IPS-20b (cell line): ENCODE measurements around the gene RHO.

Experiments used
- H3K27ac ChIP-seq: one replicate; pipeline ENCODE4 v1.5.1; 2013; ENCODE audit warnings: low read length
- H3K27me3 ChIP-seq: 2 replicates; pipeline ENCODE4 v1.6.1; 2013; ENCODE audit warnings: mild to moderate bottlenecking, low read length, inconsistent platforms; ENCODE audit not compliant: insufficient read depth
- H3K36me3 ChIP-seq: 2 replicates; pipeline ENCODE4 v1.6.1; 2013; ENCODE audit warnings: low read depth, mild to moderate bottlenecking, inconsistent platforms, low read length, moderate library complexity; ENCODE audit not compliant: insufficient read depth
- H3K4me1 ChIP-seq: 2 replicates; pipeline ENCODE4 v1.6.1; 2013; ENCODE audit warnings: mild to moderate bottlenecking, control low read depth, inconsistent platforms, low read length, moderate library complexity; ENCODE audit not compliant: insufficient read depth
- H3K4me3 ChIP-seq: 2 replicates; pipeline ENCODE4 v1.5.1; 2013; ENCODE audit warnings: mild to moderate bottlenecking, low read length, inconsistent platforms
- H3K9ac ChIP-seq: 2 replicates; pipeline ENCODE4 v1.6.1; 2013; ENCODE audit warnings: low read depth, mild to moderate bottlenecking, inconsistent platforms, low read length, moderate library complexity
- H3K9me3 ChIP-seq: 2 replicates; pipeline ENCODE4 v1.6.1; 2013; ENCODE audit warnings: mild to moderate bottlenecking, low read depth, low read length, inconsistent platforms; ENCODE audit not compliant: insufficient read depth

The RHO gene

GRCh38 chr3:129549805-129550204 lies 21.4 kb downstream of the RHO start:
- Histone ChIP-seq H3K36me3 (no peaks in the 10 kb centered on the region), H3K9me3 (no peaks in the 10 kb centered on the region), H3K27ac (no peak overlapping the region), H3K4me1 (no peaks in the 10 kb centered on the region), H3K9ac (no peak overlapping the region; the same call in 1 of the 2 replicates), H3K27me3 (no peaks in the 10 kb centered on the region), H3K4me3 (no peak overlapping the region)

GRCh38 chr3:129552287-129553050 lies 24.0 kb downstream of the RHO start:
- Histone ChIP-seq H3K9ac (no peak overlapping the region), H3K9me3 (no peaks in the 10 kb centered on the region), H3K27ac (no peak overlapping the region), H3K4me3 (no peak overlapping the region), H3K4me1 (peaks cover 9% of the 10 kb centered on the region; the same call in 1 of the 2 replicates), H3K36me3 (no peaks in the 10 kb centered on the region), H3K27me3 (no peaks in the 10 kb centered on the region)

GRCh38 chr3:129553171-129553570 lies 24.7 kb downstream of the RHO start:
- H3K27ac ChIP-seq = no peak overlapping the region
- peaks cover 9% of the 10 kb centered on the region; the same call in 1 of the 2 replicates for H3K4me1 ChIP-seq
- H3K9me3 ChIP-seq = no peaks in the 10 kb centered on the region
- no peaks in the 10 kb centered on the region for H3K36me3 ChIP-seq
- no peak overlapping the region for H3K9ac ChIP-seq
- no peak overlapping the region for H3K4me3 ChIP-seq
- no peaks in the 10 kb centered on the region for H3K27me3 ChIP-seq

- Histone ChIP-seq H3K9me3 (no peaks in the 10 kb centered on the region), H3K4me3 (no peak overlapping the region), H3K27me3 (no peaks in the 10 kb centered on the region), H3K27ac (no peak overlapping the region), H3K4me1 (peaks cover 9% of the 10 kb centered on the region; the same call in 1 of the 2 replicates), H3K36me3 (no peaks in the 10 kb centered on the region), H3K9ac (no peak overlapping the region)
Observed at GRCh38 chr3:129553719-129554118, 25.3 kb downstream of the RHO start.

GRCh38 chr3:129554356-129555152 lies 26.1 kb downstream of the RHO start:
- Histone ChIP-seq H3K36me3 (no peaks in the 10 kb centered on the region), H3K27me3 (no peaks in the 10 kb centered on the region), H3K4me1 (peaks cover 9% of the 10 kb centered on the region; the same call in 1 of the 2 replicates), H3K9ac (no peak overlapping the region), H3K9me3 (no peaks in the 10 kb centered on the region), H3K4me3 (no peak overlapping the region), H3K27ac (no peak overlapping the region)

GRCh38 chr3:129555153-129555550 lies 26.7 kb downstream of the RHO start:
- peaks cover 9% of the 10 kb centered on the region; the same call in 1 of the 2 replicates for H3K4me1 ChIP-seq
- no peak overlapping the region for H3K9ac ChIP-seq
- no peak overlapping the region for H3K27ac ChIP-seq

GRCh38 chr3:129555616-129556357 lies 27.3 kb downstream of the RHO start:
- H3K27ac ChIP-seq = no peak overlapping the region
- H3K4me1 ChIP-seq = peaks cover 13% of the 10 kb centered on the region

More at GRCh38 chr3:129555153-129555550, 26.7 kb downstream of the RHO start:
- no peak overlapping the region for H3K4me3 ChIP-seq
- no peaks in the 10 kb centered on the region for H3K9me3 ChIP-seq
- H3K27me3 ChIP-seq = no peaks in the 10 kb centered on the region
- no peaks in the 10 kb centered on the region for H3K36me3 ChIP-seq

GRCh38 chr3:129556358-129556695 lies 27.9 kb downstream of the RHO start:
- H3K36me3 ChIP-seq = no peaks in the 10 kb centered on the region
- H3K9ac ChIP-seq = no peak overlapping the region
- H3K27ac ChIP-seq = no peak overlapping the region
- no peaks in the 10 kb centered on the region for H3K9me3 ChIP-seq
- no peak overlapping the region for H3K4me3 ChIP-seq
- peaks cover 13% of the 10 kb centered on the region for H3K4me1 ChIP-seq
- no peaks in the 10 kb centered on the region for H3K27me3 ChIP-seq

More at GRCh38 chr3:129555616-129556357, 27.3 kb downstream of the RHO start:
- Histone ChIP-seq H3K36me3 (no peaks in the 10 kb centered on the region), H3K4me3 (no peak overlapping the region), H3K27me3 (no peaks in the 10 kb centered on the region), H3K9ac (no peak overlapping the region), H3K9me3 (no peaks in the 10 kb centered on the region)

- no peaks in the 10 kb centered on the region for H3K36me3 ChIP-seq
- no peak overlapping the region for H3K27ac ChIP-seq
- H3K27me3 ChIP-seq = no peaks in the 10 kb centered on the region
- no peak overlapping the region for H3K4me3 ChIP-seq
- peaks cover 13% of the 10 kb centered on the region for H3K4me1 ChIP-seq
- H3K9me3 ChIP-seq = no peaks in the 10 kb centered on the region
- H3K9ac ChIP-seq = no peak overlapping the region
Observed at GRCh38 chr3:129556890-129557547, 28.6 kb downstream of the RHO start.

- Histone ChIP-seq H3K27ac (no peak overlapping the region), H3K9ac (no peak overlapping the region), H3K27me3 (no peaks in the 10 kb centered on the region), H3K9me3 (no peaks in the 10 kb centered on the region), H3K4me1 (peaks cover 13% of the 10 kb centered on the region), H3K4me3 (no peak overlapping the region), H3K36me3 (peaks cover 4% of the 10 kb centered on the region; the same call in 1 of the 2 replicates)
Observed at GRCh38 chr3:129557548-129557894, 29.1 kb downstream of the RHO start.

- Histone ChIP-seq H3K4me1 (peaks cover 13% of the 10 kb centered on the region), H3K27me3 (no peaks in the 10 kb centered on the region), H3K27ac (no peak overlapping the region), H3K36me3 (peaks cover 7% of the 10 kb centered on the region; the same call in 1 of the 2 replicates), H3K9ac (no peak overlapping the region), H3K9me3 (no peaks in the 10 kb centered on the region), H3K4me3 (no peak overlapping the region)
Observed at GRCh38 chr3:129558081-129558771, 29.8 kb downstream of the RHO start.
